Glomerular endothelial cell (primary cell): Measurements from ENCODE around the gene PRKCB. TPM values are rescaled to one million over a fixed set of nuclear protein-coding genes. Genes with fewer than 3 reads are reported as not detected.

Experiments used
- DNase-seq: peaks from one replicate; pipeline ENCODE4 v3.0.0-alpha.2; 2011; ENCODE audit warnings: low read depth, low spot score; ENCODE audit errors: extremely low read depth
- total RNA-seq: library from RNA; depleted of rRNA; stranded (reverse); fragments of >200 nt; gene quantifications from 2 replicates; pipeline ENCODE4 v1.2.3, GENCODE V29; 2015

The PRKCB gene
- total RNA-seq, 1 donor from 2014 or later: not detected

DNA sequence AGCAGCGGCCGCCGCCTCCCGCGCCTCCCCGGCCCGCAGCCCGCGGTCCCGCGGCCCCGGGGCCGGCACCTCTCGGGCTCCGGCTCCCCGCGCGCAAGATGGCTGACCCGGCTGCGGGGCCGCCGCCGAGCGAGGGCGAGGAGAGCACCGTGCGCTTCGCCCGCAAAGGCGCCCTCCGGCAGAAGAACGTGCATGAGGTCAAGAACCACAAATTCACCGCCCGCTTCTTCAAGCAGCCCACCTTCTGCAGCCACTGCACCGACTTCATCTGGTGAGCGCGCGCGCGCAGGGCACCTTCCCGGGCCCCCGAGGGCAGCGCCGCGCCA is 258 bp downstream of the PRKCB start:
- DNase-seq: no peak

DNA sequence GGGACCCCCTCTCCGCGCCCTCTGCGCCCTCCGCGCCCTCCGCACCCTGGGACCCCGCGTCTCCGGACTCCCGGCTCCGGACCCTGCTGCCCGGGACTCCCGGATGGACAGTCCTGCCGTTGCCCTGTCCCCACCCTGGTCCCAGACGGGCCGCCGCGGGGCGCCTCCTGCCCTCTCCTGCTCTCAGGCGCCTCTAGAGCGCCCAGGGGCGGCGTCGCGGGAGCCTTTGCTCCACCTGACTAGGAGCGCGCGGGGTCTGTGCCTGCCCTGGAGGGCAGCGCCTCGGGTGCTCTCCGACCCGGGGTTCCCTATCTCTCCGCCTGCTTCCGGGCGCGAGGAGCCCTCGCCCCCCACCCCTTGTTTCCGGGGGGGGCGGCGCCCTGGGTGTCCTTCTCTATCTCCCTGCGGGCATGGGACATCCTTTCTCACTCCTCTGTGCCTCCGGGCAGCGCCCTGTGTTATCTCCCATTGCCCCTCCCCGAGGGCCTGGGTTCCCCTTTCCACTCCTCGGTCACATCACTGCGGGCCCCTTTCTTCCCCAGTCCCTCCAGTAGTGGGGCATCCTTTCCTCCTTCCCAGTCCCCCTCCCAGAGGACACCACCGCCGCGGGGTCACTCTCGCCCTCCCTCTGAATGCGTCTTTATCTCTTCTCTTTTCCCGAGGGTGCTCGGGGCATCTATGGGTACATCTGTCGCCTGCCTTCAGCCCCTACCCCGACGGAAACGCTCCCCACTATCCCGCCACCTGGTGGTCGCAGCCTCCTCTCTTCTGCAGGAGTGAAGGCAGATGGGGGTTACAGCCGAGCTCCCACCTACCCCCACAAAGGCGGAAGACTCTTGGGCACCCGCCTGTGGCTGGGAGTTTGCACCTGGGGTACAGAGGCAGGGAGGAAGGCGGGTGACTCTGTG is 875 bp downstream of the PRKCB start:
- DNase-seq: no peak

DNA sequence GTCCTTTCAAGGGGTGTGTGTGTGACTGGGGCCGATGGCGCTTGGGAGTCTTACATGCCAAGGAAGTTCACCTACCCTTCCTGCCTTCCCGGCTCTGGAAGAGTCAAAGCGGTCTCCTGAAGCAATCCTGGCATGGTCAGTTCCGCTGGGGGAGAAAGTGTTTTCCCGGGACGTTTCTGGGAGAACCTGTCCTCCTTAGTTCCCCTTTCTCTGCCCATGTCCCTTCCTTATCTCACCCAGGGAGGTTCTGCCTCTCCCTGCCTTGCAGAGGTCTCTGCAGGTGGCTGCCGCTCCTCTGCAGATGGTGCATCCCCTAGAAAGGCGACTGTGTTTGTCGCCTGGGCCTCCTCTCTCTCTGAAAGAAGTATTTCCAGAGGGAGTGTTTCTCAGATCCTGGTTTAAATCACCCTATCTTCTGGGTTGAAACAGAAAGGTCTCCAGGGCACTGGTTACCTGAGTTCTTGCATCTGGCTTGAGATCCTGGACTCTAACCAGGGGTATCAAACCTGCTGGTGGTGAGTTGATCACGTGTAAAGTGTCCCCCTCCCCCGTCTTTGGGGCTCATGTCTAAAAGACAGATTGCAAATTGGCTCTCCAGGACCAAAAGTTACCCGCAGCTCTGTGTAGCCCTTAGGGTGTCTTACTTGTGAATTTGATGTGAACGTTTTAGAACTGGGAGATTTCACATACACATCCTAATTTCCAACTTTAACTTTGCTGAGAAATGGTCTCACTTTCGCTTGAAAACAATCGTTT is 1.9 kb downstream of the PRKCB start:
- no peak for DNase-seq

DNA sequence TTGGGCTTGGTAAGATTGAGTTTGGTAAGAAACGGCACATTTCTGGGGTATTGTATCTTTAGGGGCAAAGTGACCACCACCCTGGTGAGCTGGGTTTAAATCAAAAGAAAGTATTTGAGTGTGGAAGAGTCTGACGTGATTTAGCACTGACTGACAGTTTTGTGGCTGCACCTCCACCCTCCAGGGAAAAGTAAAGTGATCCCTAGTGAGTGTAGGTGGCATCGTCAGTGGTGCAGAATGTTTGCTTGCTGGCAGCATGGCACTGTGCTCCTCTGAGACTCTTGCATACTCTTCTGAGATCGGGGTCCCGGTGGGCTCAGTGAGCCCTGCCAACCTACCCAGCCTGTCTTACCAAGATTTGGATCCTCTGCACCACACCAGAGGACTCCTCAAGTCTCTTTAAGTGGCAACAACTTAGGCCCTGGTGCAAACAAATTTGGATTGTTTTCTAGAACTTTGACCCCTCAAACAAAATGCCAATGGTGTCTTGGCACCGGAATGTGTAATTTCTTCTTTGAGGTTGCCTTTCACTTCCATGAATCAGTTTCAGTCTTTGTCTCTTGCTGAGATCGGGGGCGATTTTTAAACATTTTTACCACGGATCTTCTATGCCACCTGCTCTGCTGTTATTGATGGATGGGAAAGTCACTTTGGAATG is 2.8 kb downstream of the PRKCB start:
- no peak for DNase-seq

DNA sequence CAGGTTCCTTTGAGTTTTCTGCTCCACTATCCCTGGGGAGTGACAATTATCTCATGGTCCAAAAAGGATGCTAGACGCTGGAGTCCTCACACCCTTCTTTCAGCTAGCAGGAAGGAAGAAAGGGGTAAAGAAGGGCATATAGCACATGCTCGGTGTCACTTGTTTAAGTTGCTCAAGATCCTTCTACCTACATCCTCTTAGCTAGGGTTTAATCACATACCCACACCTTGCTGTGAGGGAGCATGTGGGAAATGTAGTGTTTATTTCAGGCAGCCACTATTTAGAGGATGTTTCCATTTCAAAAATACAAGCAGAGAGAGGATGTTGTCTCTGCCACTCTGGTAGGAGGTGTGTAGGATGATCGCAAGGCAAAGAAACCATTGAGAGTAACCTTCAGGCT is 4.5 kb downstream of the PRKCB start:
- DNase-seq: no peak

DNA sequence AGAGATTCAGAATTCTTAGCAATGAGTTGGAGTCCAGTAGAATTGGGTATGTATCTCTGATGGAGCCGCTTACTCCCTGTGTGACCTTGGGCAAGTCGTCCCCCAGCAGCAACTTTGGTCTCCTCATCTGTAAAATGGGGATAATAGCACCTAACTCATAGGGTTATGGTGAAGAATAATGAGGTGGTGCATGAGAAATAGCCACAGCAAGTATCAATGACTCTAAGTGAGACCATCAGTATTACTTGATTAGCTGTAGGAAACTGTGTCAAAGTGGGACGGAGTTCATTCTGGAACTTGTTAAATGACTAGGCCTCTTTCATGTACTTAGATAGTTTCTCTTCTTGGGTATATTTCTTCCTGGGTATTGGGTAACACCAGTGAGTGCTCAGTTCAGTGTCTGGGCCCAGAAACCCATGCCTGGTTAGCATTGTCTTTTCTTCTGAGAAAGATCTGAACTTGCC is 6.4 kb downstream of the PRKCB start:
- no peak for DNase-seq

DNA sequence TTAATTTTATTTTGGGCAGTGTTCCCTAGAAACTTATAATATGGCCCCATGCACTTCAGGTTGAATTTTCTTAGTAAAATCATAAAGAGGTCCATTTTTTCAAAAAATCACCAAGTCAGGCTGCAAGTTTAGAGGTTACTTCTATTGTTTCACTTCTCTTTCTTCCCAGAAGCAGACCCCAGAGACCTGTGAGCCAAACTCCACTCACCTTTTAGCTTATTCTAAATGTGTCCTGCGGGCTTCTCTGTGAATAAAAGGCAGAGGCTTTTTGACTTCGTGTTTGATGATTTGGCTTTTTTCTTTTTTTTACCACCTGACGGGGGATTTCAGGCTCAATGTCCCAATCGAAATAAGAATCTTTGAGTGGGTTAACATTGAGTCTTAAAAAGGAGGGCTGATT is 7.4 kb downstream of the PRKCB start:
- no peak for DNase-seq

DNA sequence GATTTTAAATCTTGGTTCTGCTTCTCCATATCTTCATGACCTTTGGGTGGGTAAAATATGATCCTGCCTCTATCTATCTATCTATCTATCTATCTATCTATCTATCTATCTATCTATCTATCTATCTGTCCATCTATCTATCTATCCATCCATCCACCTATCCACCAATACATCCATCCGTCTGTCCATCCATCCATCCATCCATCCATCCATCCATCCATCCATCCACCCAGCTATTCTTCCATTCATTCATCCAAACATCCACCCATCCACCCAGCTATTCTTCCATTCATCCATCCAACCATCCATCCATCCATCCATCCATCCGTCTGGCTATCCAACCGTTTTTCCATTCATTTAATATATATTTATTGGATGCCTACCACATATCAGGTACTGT is 11.5 kb downstream of the PRKCB start:
- DNase-seq: no peak

DNA sequence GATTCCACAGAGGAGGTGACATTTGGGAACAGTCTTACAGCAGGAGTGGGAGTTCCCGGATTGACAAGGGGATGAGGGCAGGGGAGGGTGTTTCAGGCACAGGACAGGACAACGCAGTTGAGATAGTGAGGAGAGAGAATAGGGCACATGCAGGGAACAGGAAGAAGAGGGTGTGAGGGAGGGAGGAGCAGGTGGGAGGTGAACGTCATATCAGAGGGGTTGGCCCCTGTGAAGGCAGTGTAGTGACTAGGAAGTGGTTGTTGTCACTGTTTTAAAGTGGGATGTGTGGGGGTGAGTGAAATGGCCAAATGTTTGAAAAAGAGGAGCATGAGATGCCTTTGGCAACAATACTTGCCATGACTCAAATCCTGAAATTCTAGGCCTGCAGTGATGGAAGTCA is 12.2 kb downstream of the PRKCB start:
- DNase-seq: no peak

DNA sequence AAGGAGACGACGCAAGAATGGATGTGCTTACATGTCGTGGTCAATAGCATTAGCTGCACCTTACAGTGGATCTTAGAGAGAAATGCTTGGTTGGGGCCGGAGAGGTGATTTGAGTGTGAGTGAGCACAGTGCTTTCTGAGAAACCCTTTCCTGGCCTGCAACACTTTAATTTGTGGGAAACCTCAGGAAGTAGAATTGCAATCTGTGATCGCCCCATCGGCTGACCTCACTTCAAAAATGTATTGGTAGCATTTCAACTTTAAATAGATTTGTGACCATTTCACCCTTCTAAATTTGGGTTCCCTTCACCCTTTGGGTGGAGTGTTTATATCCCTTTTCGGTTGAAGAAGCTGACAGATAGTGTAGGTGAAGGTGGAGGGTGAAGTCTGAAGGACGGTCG is 13.2 kb downstream of the PRKCB start:
- DNase-seq: no peak

DNA sequence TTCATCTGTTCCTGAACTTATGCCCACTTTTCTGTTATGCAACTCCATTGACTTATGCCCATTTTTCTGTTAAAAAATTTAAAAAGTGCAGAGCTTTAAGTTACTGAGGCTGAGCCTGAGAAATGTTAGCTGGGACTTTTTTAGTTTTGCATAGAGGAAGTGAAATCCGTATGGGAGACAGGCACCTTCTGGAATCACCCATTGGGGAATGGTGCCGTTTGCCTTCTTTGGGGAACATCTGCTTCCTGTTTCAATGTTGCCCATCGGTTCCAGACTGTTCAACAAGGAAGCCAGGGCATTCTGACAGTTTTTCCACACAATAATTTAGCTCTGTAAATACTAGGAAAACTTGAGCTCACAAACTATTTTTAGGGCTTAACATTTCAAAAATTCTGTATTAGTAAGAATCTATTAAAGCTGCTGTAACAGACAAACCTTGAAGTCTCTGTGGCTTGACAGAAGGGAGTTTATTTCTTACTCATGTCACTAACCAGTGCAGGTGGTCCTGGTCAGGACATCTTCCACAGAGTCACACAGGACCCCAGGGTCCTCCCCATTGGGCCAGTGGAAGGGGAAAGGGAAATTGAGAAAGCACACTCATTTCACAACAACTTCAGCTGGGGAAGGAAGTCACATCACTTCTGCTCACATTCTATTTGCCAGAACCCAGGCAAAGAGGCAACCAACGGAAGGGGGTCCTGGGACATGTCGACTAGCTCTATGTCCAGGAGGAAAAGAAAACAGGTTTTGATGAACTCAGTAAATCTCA is 17.2 kb downstream of the PRKCB start:
- no peak for DNase-seq

DNA sequence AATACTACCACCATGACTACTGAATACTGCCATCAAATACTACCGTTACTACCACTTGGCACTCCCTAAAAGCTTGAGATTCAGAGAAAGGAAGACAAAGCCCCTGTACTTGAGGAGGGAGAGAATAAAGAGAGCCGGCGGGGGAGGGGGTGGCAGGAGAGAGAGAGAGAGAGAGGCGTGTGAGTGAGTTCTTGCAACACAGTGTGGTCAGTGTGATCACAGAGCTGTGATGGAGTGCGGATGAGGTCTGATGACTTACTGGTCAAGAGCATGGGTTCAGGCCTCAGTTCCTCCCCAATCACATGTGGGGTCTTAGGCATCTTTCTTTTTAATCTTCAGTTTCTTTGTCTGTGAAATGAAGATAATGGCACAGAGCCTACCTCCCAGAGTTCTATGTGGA is 19.2 kb downstream of the PRKCB start:
- DNase-seq: no peak

DNA sequence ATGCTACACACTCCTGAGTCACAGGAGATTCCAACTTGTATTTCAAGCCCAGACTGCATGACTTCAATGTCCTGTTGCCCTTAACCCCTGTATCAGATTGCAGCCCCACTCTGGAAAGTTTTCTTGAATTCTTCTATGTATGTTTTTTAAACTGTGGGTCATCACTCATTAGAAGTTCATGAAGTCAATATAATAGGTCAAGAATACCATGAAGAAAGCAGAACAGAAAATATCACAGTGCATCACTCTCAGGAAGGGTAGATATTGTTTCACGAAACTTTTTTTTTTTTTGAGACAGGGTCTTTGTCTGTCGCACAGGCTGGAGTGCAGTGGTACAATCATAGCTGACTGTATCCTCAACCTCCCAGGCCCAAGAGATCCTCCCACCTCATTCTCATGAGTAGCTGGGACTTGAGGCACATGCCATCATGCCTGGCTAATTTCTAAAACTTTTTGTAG is 20.5 kb downstream of the PRKCB start:
- no peak for DNase-seq

DNA sequence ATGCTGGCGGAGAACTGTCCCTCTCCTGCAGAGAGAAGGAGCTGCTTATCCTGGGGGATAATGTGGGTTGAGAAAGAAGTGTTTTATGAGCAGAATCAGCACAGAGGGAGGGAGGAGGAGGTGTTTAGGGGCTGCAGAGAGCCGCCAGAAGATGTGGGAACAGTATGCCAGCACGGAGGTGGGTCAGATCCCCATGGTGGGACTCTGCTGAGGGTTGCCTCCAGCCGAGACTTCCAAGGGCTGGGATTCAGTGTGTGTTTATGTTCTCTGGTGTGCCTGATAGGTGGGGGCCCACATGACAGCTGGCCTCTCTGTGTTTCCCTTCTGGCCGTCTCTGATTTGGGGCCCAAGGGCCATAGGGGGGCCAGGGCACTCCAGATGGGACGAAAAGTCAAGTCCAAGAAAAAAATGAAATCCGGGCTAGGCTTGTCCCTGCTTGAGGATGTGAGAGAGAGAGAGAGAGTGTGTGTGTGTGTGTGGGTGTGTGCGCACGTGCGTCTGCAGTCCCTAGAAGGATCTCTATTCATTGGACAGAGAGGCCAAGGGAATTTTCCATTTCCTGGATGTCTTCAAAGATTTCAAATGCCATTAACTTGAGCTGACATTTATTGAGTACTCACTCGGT is 21.6 kb downstream of the PRKCB start:
- no peak for DNase-seq

DNA sequence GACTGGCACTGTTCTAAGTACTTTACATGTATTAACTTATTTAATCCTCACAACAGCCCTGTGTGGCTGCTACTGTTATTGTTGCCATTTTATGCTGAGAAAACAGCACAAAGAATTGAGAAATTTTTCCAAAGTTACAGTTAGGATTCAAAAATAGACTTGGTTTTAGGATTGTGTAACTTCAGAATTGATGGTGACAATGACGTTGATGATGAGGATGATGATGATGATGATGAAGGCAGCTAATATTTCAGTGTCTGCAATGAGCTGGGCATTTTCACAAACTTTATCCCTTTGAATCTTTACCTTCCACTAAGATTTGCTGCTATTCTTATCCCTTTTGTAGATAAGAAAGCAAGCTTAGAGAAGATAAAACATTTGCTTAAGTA is 22.1 kb downstream of the PRKCB start:
- DNase-seq: no peak

DNA sequence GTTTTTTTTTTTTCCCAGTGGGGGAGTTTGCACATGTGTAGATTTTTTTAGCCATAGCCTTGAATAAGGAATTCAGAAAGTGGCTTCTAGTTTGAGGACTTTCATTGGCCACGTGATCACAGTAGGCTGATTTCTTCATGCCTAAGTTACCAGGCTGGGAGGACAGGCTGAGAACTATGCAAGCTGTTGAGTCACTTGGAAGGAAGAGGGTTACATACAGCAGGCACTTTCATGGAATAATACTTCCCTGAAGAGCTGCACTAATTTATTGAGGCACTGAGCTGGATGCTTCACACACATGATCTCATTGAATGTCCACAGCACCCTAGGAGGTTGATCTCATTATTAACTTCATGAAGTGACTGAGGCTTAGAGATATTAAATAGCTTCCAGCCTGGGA is 22.8 kb downstream of the PRKCB start:
- no peak for DNase-seq

DNA sequence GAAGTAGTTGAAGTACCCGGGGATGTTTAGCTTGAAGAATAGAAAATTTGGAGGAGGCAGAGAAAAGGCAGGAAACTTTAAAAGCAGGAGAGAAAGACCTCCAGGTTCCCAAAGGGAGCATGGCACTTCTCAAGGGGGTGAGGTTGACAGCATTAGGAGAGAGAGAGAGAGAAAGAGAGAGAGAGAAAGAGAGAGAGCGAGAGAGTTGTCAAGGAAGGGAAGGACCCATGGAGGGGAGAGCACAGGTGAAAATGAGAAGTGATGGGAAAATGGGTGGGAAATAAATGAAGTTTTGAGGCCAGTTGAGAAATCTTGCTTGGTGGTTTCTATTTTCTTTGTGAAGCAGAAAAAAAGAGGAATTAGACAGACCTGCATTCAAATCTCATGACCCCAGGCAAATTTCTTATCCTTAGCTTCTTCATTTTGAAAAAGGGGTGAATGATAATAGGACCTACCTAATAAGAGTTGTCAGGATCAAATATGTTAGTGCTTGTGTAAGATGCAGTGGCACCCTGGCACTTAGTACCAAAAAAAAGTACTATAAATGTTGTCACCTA is 24.0 kb downstream of the PRKCB start:
- DNase-seq: no peak

DNA sequence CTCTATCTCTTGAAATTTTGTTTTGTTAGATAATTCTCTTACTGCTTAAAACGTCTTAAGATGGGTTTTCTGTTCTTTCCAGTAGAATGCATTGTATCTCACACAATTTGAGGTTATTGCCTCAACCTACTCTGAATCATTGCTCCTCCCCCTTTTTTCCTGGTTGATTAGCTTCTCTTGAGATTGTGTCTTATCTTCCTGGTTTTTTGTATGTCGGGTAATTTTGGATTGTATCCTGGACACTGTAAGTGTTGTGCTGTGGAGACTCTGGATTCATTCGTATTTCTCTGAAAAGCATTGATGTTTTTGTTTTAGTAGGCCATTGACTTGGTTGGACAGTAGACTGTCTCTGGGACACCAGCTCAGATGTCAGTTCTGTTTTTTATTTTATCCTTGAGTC is 26.1 kb downstream of the PRKCB start:
- DNase-seq: no peak

DNA sequence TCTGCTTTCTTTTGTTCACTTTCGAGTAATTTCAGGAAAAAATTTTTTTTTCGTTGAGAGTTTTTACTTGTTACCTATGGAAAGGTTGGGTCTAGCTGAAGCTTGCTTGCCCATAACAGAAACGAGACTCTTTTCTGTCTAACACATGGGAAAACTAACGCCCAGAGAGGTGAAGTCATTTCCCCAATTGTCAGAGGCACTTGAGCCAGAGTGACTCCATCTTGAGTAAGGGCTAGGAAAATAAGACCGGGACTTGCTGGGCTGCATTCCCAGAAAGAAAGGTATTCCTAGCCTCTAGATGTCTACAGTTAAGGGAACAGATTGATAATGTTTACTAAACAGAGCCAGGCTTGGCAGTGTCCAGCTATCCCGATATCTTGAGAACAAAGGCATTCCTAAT is 26.8 kb downstream of the PRKCB start:
- no peak for DNase-seq
